Neural progenitor cell (in vitro differentiated cells): ENCODE data around the gene GAB2. TPM values are rescaled to one million over a fixed set of nuclear protein-coding genes. Genes with fewer than 3 reads are reported as not detected.

ENCODE experiments used
- DNase-seq: peaks from one replicate; pipeline ENCODE4 v3.0.0-alpha.2; 2016; ENCODE audit warnings: low spot score
- H2AFZ ChIP-seq: fragments of 200-600 bp; sonication (generic); replicated peaks from 2 replicates; pipeline ENCODE4 v1.6.1; 2016; ENCODE audit warnings: antibody characterized with exemption
- H3F3A ChIP-seq: fragments of 200-600 bp; sonication (generic); 2 replicates; pipeline ENCODE4 v1.6.1; 2016; ENCODE audit warnings: antibody characterized with exemption, low read depth
- H3K27ac ChIP-seq: fragments of 200-600 bp; sonication (generic); 2 replicates; pipeline ENCODE4 v1.5.1; 2016; ENCODE audit warnings: mild to moderate bottlenecking
- H3K27me3 ChIP-seq: fragments of 200-600 bp; sonication (generic); 2 replicates; pipeline ENCODE4 v1.6.1; 2016; ENCODE audit warnings: mild to moderate bottlenecking, moderate library complexity
- H3K36me3 ChIP-seq: fragments of 200-600 bp; sonication (generic); 2 replicates; pipeline ENCODE4 v1.5.1; 2016
- H3K4me1 ChIP-seq: fragments of 200-600 bp; sonication (generic); 2 replicates; pipeline ENCODE4 v1.6.1; 2016; ENCODE audit warnings: mixed run types
- H3K4me2 ChIP-seq: fragments of 200-600 bp; sonication (generic); 2 replicates; pipeline ENCODE4 v1.6.1; 2016
- H3K4me3 ChIP-seq: fragments of 200-600 bp; sonication (generic); 2 replicates; pipeline ENCODE4 v1.5.1; 2016
- H3K79me2 ChIP-seq: fragments of 200-600 bp; sonication (generic); 2 replicates; pipeline ENCODE4 v1.6.1; 2016; ENCODE audit warnings: low read depth
- H3K9ac ChIP-seq: fragments of 200-600 bp; sonication (generic); 2 replicates; pipeline ENCODE4 v1.6.1; 2016
- H3K9me3 ChIP-seq: fragments of 200-600 bp; sonication (generic); 2 replicates; pipeline ENCODE4 v1.5.1; 2016; ENCODE audit warnings: low read depth
- H4K20me1 ChIP-seq: fragments of 200-600 bp; sonication (generic); 2 replicates; pipeline ENCODE4 v1.6.1; 2016; ENCODE audit warnings: low read depth
- H3K27ac Mint-ChIP-seq: 3 replicates; pipeline ENCODE4 v1.8.0; 2021; ENCODE audit warnings: mixed read lengths
- H3K27me3 Mint-ChIP-seq: 2 replicates; pipeline ENCODE4 v1.8.0; 2022; ENCODE audit warnings: low read depth, mild to moderate bottlenecking, inconsistent platforms, moderate library complexity, mixed read lengths; ENCODE audit not compliant: insufficient read depth
- H3K36me3 Mint-ChIP-seq: 3 replicates; pipeline ENCODE4 v1.8.0; 2021; ENCODE audit warnings: mixed read lengths
- H3K4me1 Mint-ChIP-seq: 3 replicates; pipeline ENCODE4 v1.8.0; 2021; ENCODE audit warnings: mixed read lengths
- H3K4me3 Mint-ChIP-seq: 3 replicates; pipeline ENCODE4 v1.8.0; 2021; ENCODE audit warnings: mild to moderate bottlenecking, moderate library complexity, mixed read lengths
- H3K9me3 Mint-ChIP-seq: 3 replicates; pipeline ENCODE4 v1.8.0; 2020; ENCODE audit warnings: mixed read lengths
- EZH2 ChIP-seq: fragments of 200-600 bp; sonication (generic); IDR thresholded peaks from 2 replicates; pipeline ENCODE4 v1.6.1; 2017; ENCODE audit warnings: antibody characterized with exemption, mild to moderate bottlenecking, moderate library complexity
- EZH2phosphoT487 ChIP-seq: fragments of 200-600 bp; sonication (generic); IDR thresholded peaks from 2 replicates; pipeline ENCODE4 v1.6.1; 2017; ENCODE audit warnings: antibody characterized with exemption
- total RNA-seq: library from RNA; depleted of rRNA; stranded (reverse); fragments of >200 nt; gene quantifications from 2 replicates; pipeline ENCODE4 v1.2.3, GENCODE V29; 2015; ENCODE audit warnings: low replicate concordance
- TF ChIP-seq, protein P1 (sequence below): fragments of 200-600 bp; sonication (generic); IDR thresholded peaks from 2 replicates; pipeline ENCODE4 v1.5.1; 2017; ENCODE audit warnings: antibody characterized with exemption, mild to moderate bottlenecking

Gene GAB2
- total RNA-seq, 1 donor from 2014 or later, result 11.1 TPM

DNA sequence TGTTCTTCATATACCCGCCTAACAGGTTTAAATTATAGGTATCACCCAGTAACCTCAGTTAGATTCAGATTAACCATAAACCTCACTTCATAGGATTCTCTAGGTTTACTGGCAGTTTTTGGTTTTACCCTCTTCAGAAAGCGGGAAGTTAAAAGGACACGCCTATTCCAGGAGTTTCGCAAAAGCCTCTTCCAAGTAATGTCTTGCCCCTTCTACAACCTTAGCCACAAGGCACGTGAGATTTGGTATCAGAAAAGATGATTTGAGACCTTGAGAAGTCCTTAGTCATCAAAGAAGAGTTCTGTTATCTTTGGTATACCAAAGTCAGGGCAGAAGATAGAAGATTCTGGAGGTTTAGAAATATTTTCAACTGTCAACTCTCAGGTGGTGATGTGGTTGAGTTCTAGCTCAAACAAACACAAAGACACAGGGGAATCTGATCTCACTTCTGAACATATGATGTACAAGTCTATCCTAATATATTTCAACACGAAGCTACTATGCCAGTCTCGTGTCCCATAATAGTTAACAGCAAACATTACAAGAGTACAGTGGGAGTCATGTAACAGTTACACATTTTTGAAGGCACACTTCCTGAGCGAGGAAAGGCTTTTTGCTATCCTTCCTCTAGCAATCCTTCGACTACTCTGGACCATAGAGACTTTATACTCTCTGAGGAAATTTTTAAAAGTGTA is 125.4 kb downstream of the GAB2 start:
- no peak overlapping the region for H3K27ac ChIP-seq
- H3K27ac Mint-ChIP-seq, result no peak overlapping the region
- H3K9ac ChIP-seq, result no peak overlapping the region
- H3K4me2 ChIP-seq, result no peak overlapping the region
- no peak for TF ChIP-seq EZH2phosphoT487
- TF ChIP-seq, protein P1, sequence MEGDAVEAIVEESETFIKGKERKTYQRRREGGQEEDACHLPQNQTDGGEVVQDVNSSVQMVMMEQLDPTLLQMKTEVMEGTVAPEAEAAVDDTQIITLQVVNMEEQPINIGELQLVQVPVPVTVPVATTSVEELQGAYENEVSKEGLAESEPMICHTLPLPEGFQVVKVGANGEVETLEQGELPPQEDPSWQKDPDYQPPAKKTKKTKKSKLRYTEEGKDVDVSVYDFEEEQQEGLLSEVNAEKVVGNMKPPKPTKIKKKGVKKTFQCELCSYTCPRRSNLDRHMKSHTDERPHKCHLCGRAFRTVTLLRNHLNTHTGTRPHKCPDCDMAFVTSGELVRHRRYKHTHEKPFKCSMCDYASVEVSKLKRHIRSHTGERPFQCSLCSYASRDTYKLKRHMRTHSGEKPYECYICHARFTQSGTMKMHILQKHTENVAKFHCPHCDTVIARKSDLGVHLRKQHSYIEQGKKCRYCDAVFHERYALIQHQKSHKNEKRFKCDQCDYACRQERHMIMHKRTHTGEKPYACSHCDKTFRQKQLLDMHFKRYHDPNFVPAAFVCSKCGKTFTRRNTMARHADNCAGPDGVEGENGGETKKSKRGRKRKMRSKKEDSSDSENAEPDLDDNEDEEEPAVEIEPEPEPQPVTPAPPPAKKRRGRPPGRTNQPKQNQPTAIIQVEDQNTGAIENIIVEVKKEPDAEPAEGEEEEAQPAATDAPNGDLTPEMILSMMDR, result no peak
- TF ChIP-seq EZH2, result no peak
- no peak overlapping the region for H2AFZ ChIP-seq
- H3K4me1 Mint-ChIP-seq, result no peaks in the 10 kb centered on the region
- H3F3A ChIP-seq, result no peaks in the 10 kb centered on the region
- no peaks in the 10 kb centered on the region for H3K27me3 Mint-ChIP-seq
- H3K36me3 ChIP-seq, result no peaks in the 10 kb centered on the region
- H3K4me3 Mint-ChIP-seq, result no peak overlapping the region
- no peak overlapping the region for H3K4me3 ChIP-seq
- H3K9me3 Mint-ChIP-seq, result peaks cover 7% of the 10 kb centered on the region
- DNase-seq, result no peak
- peaks cover 10% of the 10 kb centered on the region for H3K79me2 ChIP-seq
- H3K4me1 ChIP-seq, result peaks cover 13% of the 10 kb centered on the region
- no peaks in the 10 kb centered on the region for H3K27me3 ChIP-seq
- H4K20me1 ChIP-seq, result peaks cover 13% of the 10 kb centered on the region
- H3K9me3 ChIP-seq, result no peaks in the 10 kb centered on the region
- no peaks in the 10 kb centered on the region for H3K36me3 Mint-ChIP-seq

DNA sequence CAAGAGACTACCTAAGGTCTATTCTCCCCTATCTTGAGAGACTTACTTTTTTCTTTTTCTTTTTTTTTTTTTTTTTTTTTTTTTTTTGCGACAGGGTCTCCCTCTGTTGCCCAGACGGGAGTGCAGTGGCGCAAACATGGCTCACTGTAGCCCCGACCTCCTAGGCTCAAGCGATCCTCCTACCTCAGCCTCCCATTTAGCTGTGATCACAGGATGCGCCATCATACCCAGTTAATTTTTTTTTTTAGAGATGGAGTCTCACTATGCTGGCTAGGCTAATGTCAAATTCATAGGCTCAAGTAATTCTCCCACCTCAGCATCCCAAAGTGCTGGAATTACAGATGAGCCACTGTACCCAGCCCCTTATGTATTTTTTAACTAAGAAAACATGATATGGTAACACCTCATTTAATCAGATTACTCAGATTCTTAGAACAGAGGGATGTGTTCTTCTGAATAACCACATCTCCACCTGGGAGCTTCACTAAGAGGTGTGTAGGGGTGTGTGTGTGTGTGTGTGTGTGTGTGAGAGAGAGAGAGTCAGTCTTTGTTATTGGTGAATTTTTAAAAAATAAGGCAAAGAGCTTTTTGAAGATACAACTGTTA is 126.0 kb downstream of the GAB2 start:
- H3K4me1 Mint-ChIP-seq, result no peaks in the 10 kb centered on the region
- Histone ChIP-seq H3K27ac (no peak overlapping the region), H3K4me2 (no peak overlapping the region), H3K4me1 (peaks cover 7% of the 10 kb centered on the region), H4K20me1 (peaks cover 13% of the 10 kb centered on the region), H2AFZ (no peak overlapping the region), H3K27me3 (no peaks in the 10 kb centered on the region), H3K9ac (no peak overlapping the region), H3K9me3 (no peaks in the 10 kb centered on the region), H3F3A (no peaks in the 10 kb centered on the region), H3K79me2 (peaks cover 7% of the 10 kb centered on the region), H3K4me3 (no peak overlapping the region), H3K36me3 (no peaks in the 10 kb centered on the region)
- no peak overlapping the region for H3K4me3 Mint-ChIP-seq
- TF ChIP-seq EZH2 (no peak), EZH2phosphoT487 (no peak)
- TF ChIP-seq, protein P1, result no peak
- H3K27me3 Mint-ChIP-seq, result no peaks in the 10 kb centered on the region
- no peaks in the 10 kb centered on the region for H3K36me3 Mint-ChIP-seq
- H3K9me3 Mint-ChIP-seq, result peaks cover 7% of the 10 kb centered on the region
- DNase-seq, result no peak
- no peak overlapping the region for H3K27ac Mint-ChIP-seq

DNA sequence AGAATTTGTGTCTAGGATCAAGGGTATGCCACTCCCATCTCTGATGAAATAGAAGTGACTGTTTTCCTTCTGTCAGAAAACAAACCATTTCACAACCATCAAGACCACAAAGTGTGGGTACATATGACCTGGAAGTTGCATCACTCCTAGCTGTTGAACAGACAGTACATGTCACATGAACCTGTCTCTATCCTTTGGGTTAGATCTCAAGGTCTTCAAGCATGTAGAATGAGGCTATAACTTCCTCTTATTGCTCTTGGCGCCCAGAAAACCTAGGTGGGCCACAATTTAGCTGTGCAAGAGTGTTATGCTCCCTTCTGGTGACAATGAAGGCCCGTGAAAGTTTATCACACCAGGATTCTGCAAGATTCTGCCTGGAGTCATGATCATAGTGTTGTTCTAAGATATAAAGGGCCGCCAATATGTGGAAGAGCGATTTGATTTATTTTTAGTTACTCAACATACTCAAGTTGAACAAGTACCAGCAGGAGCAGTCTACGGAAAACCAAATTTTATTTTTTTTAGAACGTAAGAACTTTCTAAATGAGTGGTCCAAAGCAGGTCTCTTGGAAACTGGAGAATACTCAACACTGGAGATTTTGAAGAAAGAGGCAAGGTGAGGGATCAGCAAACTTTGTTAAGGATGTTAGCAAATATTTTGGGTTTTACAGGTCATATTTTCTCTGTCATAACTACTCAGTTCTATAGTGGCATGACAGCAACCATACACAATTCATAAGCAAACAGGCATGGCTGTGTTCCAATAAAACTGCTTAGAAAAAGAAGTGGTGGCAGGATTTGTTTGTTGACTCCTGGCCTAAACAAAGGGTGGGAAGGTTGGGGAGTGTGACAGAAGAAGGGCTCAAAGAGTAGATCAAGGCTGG is 127.1 kb downstream of the GAB2 start:
- Histone ChIP-seq H3K4me1 (no peaks in the 10 kb centered on the region), H3K9me3 (no peaks in the 10 kb centered on the region), H3K4me2 (no peak overlapping the region), H3K79me2 (no peaks in the 10 kb centered on the region), H2AFZ (no peak overlapping the region), H3K36me3 (no peaks in the 10 kb centered on the region), H3F3A (no peaks in the 10 kb centered on the region), H3K27ac (no peak overlapping the region), H3K27me3 (no peaks in the 10 kb centered on the region), H3K4me3 (no peak overlapping the region), H3K9ac (no peak overlapping the region), H4K20me1 (peaks cover 6% of the 10 kb centered on the region)
- Mint-ChIP-seq H3K27me3 (peaks cover 2% of the 10 kb centered on the region), H3K9me3 (peaks cover 7% of the 10 kb centered on the region), H3K4me3 (no peak overlapping the region), H3K36me3 (no peaks in the 10 kb centered on the region), H3K27ac (no peak overlapping the region), H3K4me1 (no peaks in the 10 kb centered on the region)
- no peak for TF ChIP-seq EZH2
- TF ChIP-seq EZH2phosphoT487, result no peak
- TF ChIP-seq, protein P1, result no peak
- DNase-seq, result no peak
